ENCODE measurements around the gene C1QA. TPM values are rescaled to one million over a fixed set of nuclear protein-coding genes. Genes with fewer than 3 reads are reported as not detected.

The C1QA gene
- total and polyA plus RNA-seq, 7 donors = 15.8 to 36.8 (median 29.9) TPM

- peaks cover 0 to 51% (median 11%) of the 10 kb centered on the region in 3 donors for H3K27me3 ChIP-seq (ENCODE audit: insufficient read depth in 3 of 3, low read length in 2 of 3)
These were observed 29.3 kb upstream of the C1QA start for GRCh38 chr1:22607154-22607553.

GRCh38 chr1:22608361-22608760 lies 28.1 kb upstream of the C1QA start:
- Histone ChIP-seq H3K27ac (no peak overlapping the region), H3K4me3 (no peak overlapping the region), H3K27me3 (ENCODE audit: insufficient read depth in 3 of 3, low read length in 2 of 3) (peaks cover 0 to 39% (median 13%) of the 10 kb centered on the region in 3 donors), H3K4me1 (no peaks in the 10 kb centered on the region), H3K36me3 (ENCODE audit: insufficient read depth in 1 of 2, low read depth in 1 of 2) (no peaks in the 10 kb centered on the region), H3K9me3 (no peaks in the 10 kb centered on the region)
- 47 to 52% (median 50%) methylated on average over 3 of the region's 3 CpGs for whole genome bisulfite sequencing, 3 donors
- ATAC-seq (no peak), DNase-seq (no peak)
- intact Hi-C loops (cut with DNase I) = no loop called here
- no peak for TF ChIP-seq CTCF (IDR thresholded peaks at IDR 0.05)

More at GRCh38 chr1:22607154-22607553, 29.3 kb upstream of the C1QA start:
- H3K27ac ChIP-seq = no peak overlapping the region
- TF ChIP-seq CTCF (IDR thresholded peaks at IDR 0.05) = no peak
- intact Hi-C loops (cut with DNase I) = no loop called here
- no peak overlapping the region for H3K4me3 ChIP-seq
- no peaks in the 10 kb centered on the region for H3K4me1 ChIP-seq
- peak in 1 of 2 donors; percentile 4 for DNase-seq
- no peak for ATAC-seq
- no peaks in the 10 kb centered on the region for H3K36me3 ChIP-seq (ENCODE audit: insufficient read depth in 1 of 2, low read depth in 1 of 2)
- 2 to 11% (median 6%) methylated on average over 7 to 10 of the region's 10 CpGs for WGBS, 3 donors
- no peaks in the 10 kb centered on the region for H3K9me3 ChIP-seq

GRCh38 chr1:22609291-22609690 lies 27.1 kb upstream of the C1QA start:
- H3K27me3 ChIP-seq (ENCODE audit: insufficient read depth in 3 of 3, low read length in 2 of 3) = peaks cover 0 to 40% (median 13%) of the 10 kb centered on the region in 3 donors
- no peak for TF ChIP-seq CTCF (IDR thresholded peaks at IDR 0.05)
- no peaks in the 10 kb centered on the region for H3K9me3 ChIP-seq
- ATAC-seq (no peak), DNase-seq (peak in 1 of 2 donors; percentile 15)
- H3K4me3 ChIP-seq = no peak overlapping the region
- H3K36me3 ChIP-seq (ENCODE audit: insufficient read depth in 1 of 2, low read depth in 1 of 2) = no peaks in the 10 kb centered on the region
- intact Hi-C loops (cut with DNase I) = no loop called here
- H3K27ac ChIP-seq = no peak overlapping the region
- H3K4me1 ChIP-seq = no peaks in the 10 kb centered on the region
- WGBS, 3 donors = 4 to 15% (median 10%) methylated on average over 6 of the region's 6 CpGs

GRCh38 chr1:22611530-22611947 lies 24.9 kb upstream of the C1QA start:
- ATAC-seq (no peak), DNase-seq (peak; percentile 35 to 43)
- Histone ChIP-seq H3K4me3 (no peak overlapping the region), H3K4me1 (no peaks in the 10 kb centered on the region), H3K36me3 (ENCODE audit: insufficient read depth in 1 of 2, low read depth in 1 of 2) (no peaks in the 10 kb centered on the region), H3K9me3 (no peaks in the 10 kb centered on the region), H3K27me3 (ENCODE audit: insufficient read depth in 3 of 3, low read length in 2 of 3) (peaks cover 0 to 36% (median 7%) of the 10 kb centered on the region in 3 donors), H3K27ac (no peak overlapping the region)
- TF ChIP-seq CTCF (IDR thresholded peaks at IDR 0.05) = no peak
- intact Hi-C loops (cut with DNase I) = no loop called here
- 18 to 21% (median 20%) methylated on average over 6 to 7 of the region's 7 CpGs for WGBS, 3 donors

All from psoas muscle (tissue), 8 donors.